Testis (tissue), 3 donors: ENCODE data around the gene MACROD1. TPM values are rescaled to one million over a fixed set of nuclear protein-coding genes. Genes with fewer than 3 reads are reported as not detected.
A peak's percentile ranks its signal among the peaks of the same experiment; 100 is the strongest.

Source experiments
- DNase-seq: peaks from one replicate; pipeline ENCODE4 v3.0.0-alpha.2; 2019
- H3K27ac ChIP-seq, 2 donors: fragments of 200-600 bp; sonication (generic); one replicate each; pipeline ENCODE4 v1.5.1; 2019
- H3K27me3 ChIP-seq: fragments of 200-600 bp; sonication (generic); one replicate; pipeline ENCODE4 v1.5.1; 2019
- H3K36me3 ChIP-seq: fragments of 200-600 bp; sonication (generic); one replicate; pipeline ENCODE4 v1.5.1; 2017; ENCODE audit warnings: low read depth; ENCODE audit errors: missing control alignments
- H3K4me1 ChIP-seq: fragments of 200-600 bp; sonication (generic); one replicate; pipeline ENCODE4 v1.5.1; 2019
- H3K4me3 ChIP-seq, 2 donors: fragments of 200-600 bp; sonication (generic); one replicate each; pipeline ENCODE4 v1.5.1; 2017 to 2019
- H3K9me3 ChIP-seq: fragments of 200-600 bp; sonication (generic); one replicate; pipeline ENCODE4 v1.5.1; 2017
- POLR2A ChIP-seq: fragments of 450-650 bp; IDR thresholded peaks from one replicate; pipeline ENCODE4 v1.6.1; 2017; ENCODE audit warnings: antibody characterized with exemption, mild to moderate bottlenecking, moderate library complexity
- WGBS, 2 donors: methylation state at CpG; one replicate each; pipeline ENCODE4 v1.1.5; 2018; 5-methylcytosine and 5-hydroxymethylcytosine counted together
- intact Hi-C: fragments of 100-400 bp; cut with DNase I; formaldehyde crosslinking; loops from one replicate; pipeline ENCODE4 v1.15.1; 2023; ENCODE audit warnings: low total_unique reads
- polyA plus RNA-seq: library from polyadenylated mRNA; stranded (reverse); fragments of 350-450 nt; fragmentation: Illumina TruSeq; extraction: RNeasy Lipid Tissue Mini Kit (QIAGEN cat#74804); gene quantifications from one replicate; pipeline ENCODE4 v1.2.3, GENCODE V29; 2014; ENCODE audit warnings: low read depth, low replicate concordance; ENCODE audit not compliant: insufficient read depth
- total RNA-seq, 2 donors: library from RNA; depleted of rRNA; stranded (reverse); fragments of >200 nt; gene quantifications; one replicate each; pipeline ENCODE4 v1.2.3, GENCODE V29; 2016
- TF ChIP-seq, protein P1 (sequence below), 3 experiments: fragments of 450-650 bp in 2 of 3; fragments of 200-600 bp in 1 of 3; sonication (generic) in 1 of 3; IDR thresholded peaks; one replicate each; pipeline ENCODE4 v1.5.1; 2016 to 2019; ENCODE audit warnings: antibody characterized with exemption in 3 of 3, mild to moderate bottlenecking in 2 of 3, moderate library complexity in 1 of 3

The MACROD1 gene
- total and polyA plus RNA-seq, 3 donors from 2014 or later: 13.3 to 15.3 (median 14.1) TPM

DNA sequence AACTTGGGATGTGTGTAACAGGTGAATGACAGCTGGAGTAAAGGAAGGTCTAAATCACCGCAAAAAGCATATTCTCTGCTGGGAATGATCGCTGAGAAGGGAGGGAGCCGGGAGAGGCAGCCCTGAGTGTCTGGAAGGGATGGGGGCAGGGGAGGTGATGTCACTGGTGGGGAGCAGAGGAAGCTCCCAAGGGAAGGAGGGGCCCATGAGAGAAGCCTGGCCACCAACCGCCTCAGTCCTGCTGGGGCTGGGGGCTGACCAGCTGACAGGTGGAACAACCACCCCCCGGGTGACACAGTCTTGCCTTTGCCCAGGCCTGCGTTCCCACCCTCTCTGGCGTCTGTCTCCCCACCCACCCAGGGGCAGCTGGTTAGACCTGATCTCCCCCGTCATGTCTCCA, 136.1 kb downstream of the MACROD1 start:
- Histone ChIP-seq H3K27ac (no peak overlapping the region), H3K36me3 (no peaks in the 10 kb centered on the region), H3K4me1 (no peaks in the 10 kb centered on the region), H3K27me3 (no peaks in the 10 kb centered on the region), H3K4me3 (no peak overlapping the region), H3K9me3 (no peaks in the 10 kb centered on the region)
- TF ChIP-seq, protein P1, sequence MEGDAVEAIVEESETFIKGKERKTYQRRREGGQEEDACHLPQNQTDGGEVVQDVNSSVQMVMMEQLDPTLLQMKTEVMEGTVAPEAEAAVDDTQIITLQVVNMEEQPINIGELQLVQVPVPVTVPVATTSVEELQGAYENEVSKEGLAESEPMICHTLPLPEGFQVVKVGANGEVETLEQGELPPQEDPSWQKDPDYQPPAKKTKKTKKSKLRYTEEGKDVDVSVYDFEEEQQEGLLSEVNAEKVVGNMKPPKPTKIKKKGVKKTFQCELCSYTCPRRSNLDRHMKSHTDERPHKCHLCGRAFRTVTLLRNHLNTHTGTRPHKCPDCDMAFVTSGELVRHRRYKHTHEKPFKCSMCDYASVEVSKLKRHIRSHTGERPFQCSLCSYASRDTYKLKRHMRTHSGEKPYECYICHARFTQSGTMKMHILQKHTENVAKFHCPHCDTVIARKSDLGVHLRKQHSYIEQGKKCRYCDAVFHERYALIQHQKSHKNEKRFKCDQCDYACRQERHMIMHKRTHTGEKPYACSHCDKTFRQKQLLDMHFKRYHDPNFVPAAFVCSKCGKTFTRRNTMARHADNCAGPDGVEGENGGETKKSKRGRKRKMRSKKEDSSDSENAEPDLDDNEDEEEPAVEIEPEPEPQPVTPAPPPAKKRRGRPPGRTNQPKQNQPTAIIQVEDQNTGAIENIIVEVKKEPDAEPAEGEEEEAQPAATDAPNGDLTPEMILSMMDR (IDR thresholded peaks at IDR 0.05): no peak
- intact Hi-C loops: no loop called here
- DNase-seq: no peak
- 93% methylated on average over 4 to 8 of the region's 8 CpGs for WGBS, 2 donors

DNA sequence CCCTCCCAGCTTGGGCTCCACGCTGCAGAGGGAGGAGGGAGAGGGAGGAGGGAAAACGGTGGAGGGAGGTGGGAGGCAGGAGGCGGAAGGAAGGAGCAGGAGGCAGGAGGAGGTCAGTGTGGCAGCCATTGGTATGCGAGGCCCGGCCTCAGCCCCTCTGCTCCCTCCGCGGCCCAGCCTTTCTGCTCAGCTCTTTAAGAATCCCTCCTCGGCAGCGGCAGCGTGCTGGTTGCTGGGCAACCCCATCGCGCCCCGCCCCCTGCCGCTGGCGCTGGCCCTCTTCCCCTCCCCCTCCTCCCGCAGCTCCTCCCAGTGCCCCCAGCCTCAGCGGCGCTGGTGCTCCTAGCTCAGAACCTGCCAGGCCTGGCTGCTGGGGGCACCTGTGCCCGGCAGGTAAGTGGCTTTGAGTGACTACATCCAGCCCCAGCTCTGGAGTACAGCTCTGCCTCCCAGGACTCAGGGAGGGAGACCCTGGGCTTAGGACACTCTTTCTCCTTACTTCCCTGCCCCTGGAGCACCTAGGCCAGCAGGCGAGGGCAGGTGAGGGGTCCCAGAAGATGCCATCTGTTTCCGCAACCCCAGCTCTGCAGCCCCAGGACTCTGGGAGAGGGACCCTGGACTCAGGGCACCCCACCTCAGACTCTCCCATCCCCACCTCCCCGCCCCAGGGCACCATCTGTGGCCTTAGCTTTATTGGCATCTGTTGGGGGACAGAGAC, 137.4 kb downstream of the MACROD1 start:
- intact Hi-C loops: no loop called here
- peak; percentile 69 for DNase-seq
- no peaks in the 10 kb centered on the region for H3K36me3 ChIP-seq
- TF ChIP-seq, protein P1 (IDR thresholded peaks at IDR 0.05): no peak
- no peak for TF ChIP-seq POLR2A
- H3K27me3 ChIP-seq: no peaks in the 10 kb centered on the region
- 7 to 16% methylated on average over 14 to 22 of the region's 22 CpGs for WGBS, 2 donors
- no peaks in the 10 kb centered on the region for H3K4me1 ChIP-seq
- peak overlapping the region; percentile 7 to 15 for H3K4me3 ChIP-seq
- no peaks in the 10 kb centered on the region for H3K9me3 ChIP-seq
- no peak overlapping the region for H3K27ac ChIP-seq

DNA sequence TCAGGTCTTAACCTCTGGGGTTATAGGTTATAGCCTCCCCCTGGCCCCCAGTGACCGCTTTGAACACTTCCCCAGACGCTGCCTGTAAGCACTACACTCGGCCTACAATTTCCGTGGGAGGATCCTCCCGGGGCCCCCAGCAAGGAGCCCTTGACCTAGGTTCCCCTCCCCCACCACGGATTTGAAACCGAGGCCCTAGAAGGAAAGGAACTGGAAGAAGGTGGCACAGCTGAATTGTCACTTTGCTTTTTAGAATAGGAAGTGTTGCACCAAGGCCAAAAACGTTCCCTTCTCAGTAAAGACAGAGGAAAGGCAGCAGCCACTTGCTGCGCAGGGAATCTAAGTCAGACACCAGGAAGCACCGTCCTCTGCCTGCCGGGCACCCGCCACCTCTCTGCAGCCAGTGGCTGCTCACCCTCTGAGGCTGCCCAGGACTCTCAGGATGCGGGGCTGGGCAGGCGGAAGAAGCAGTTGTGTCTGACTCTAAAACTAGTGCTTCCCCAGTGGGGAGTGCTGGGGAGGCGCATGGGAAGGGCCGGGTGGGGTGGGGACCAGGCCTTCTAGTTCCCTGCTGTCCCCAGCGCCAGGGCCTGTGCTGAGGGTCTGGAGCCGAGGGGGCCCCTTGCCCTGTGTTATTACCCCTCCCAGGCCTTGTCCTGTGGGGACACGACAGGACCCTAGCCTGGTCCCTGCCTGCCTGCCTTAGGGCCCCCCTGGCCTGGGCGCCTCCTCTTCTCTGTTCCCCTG, 138.1 kb downstream of the MACROD1 start:
- H3K9me3 ChIP-seq: no peaks in the 10 kb centered on the region
- no peaks in the 10 kb centered on the region for H3K36me3 ChIP-seq
- WGBS, 2 donors: 44 to 47% methylated on average over 15 to 20 of the region's 20 CpGs
- TF ChIP-seq POLR2A: no peak
- TF ChIP-seq, protein P1 (IDR thresholded peaks at IDR 0.05): no peak
- H3K4me1 ChIP-seq: no peaks in the 10 kb centered on the region
- intact Hi-C loops: no loop called here
- peak overlapping the region; percentile 7 to 15 for H3K4me3 ChIP-seq
- DNase-seq: no peak
- no peaks in the 10 kb centered on the region for H3K27me3 ChIP-seq
- H3K27ac ChIP-seq: no peak overlapping the region

DNA sequence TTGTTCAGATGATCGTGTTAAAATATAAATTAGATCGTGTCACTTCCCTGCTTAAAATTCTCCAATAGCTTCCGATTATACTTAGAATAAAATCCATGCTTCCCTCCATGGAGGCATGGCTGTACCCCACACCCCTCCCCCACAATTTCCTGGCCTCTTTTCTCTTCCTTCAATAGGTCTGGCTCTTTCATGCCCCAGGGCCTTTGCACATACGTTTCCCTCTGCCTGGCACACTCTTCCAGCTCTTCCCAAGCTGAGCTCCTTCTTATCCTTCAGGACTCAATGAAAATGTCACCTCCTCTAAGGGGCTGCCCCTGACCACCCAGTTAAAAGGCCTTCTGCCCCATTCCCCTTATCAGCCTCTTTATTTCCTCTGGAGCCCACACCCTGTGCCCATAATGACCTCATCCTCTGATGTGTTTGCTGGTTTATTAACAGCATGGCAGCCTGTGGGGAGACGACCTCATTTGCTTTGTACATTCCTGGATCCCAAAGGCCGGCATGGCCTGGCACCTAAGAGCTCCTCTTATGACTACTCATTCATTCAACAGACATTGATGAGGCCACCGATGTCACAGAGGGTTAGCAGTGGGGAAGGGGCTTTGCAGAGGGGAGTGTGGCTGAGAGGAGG, 139.2 kb downstream of the MACROD1 start:
- intact Hi-C loops: no loop called here
- DNase-seq: no peak
- Histone ChIP-seq H3K27me3 (no peaks in the 10 kb centered on the region), H3K4me1 (no peaks in the 10 kb centered on the region), H3K36me3 (no peaks in the 10 kb centered on the region), H3K27ac (no peak overlapping the region), H3K4me3 (no peak overlapping the region), H3K9me3 (no peaks in the 10 kb centered on the region)
- whole genome bisulfite sequencing, 2 donors: 85 to 98% methylated on average over 7 of the region's 7 CpGs
- no peak for TF ChIP-seq POLR2A
- TF ChIP-seq, protein P1 (IDR thresholded peaks at IDR 0.05): no peak
